ENCODE measurements around the gene FAM163B. TPM values are rescaled to one million over a fixed set of nuclear protein-coding genes. Genes with fewer than 3 reads are reported as not detected.

FAM163B gene
- polyA plus RNA-seq, 3 donors = 0.17 to 0.39 TPM; not detected in 1

DNA sequence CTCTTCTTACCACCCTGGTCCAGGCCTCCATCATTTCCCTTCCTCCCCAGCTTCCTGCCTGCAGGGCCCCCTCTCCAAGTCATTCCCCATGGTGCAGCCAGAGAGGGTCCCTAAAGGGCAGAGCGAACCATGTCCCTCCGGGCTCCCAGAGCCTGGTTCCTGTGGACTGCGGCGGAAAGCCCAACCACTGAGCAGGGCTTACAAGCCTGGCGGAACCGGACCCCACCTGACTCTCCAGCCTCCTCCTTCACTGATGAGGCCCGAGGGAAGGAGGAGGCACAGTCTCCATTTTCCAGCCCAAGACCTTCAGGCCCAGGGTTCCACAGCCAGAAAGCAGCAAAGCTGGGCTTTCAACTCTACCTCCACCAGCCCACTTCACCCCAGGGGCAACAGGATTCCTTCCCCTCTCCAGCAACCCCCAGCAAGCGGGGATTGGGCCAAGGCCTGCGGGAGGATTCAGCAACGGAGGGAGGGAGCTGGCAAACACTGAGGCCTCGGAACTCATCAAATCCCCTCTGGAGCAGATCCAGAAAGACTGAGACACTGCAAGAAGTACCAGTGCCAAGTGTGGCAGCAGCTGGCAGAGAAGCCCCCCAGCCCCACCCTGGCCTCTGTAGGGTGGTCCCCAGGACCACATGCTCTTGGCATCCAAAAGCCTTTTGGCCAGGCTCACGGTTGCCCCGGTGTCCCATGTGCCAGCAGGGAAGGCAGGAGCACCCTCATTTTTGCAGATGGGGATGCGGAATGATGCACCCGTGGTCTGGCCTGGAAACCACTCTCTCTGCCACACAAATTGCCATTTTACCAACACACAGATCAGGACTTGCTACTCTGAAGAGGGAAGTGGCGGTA lies 3.1 kb downstream of the FAM163B start:
- no peak for DNase-seq (ENCODE audit: extremely low read depth in 1 of 11, low read depth in 9 of 11, low spot score in 4 of 11)

DNA sequence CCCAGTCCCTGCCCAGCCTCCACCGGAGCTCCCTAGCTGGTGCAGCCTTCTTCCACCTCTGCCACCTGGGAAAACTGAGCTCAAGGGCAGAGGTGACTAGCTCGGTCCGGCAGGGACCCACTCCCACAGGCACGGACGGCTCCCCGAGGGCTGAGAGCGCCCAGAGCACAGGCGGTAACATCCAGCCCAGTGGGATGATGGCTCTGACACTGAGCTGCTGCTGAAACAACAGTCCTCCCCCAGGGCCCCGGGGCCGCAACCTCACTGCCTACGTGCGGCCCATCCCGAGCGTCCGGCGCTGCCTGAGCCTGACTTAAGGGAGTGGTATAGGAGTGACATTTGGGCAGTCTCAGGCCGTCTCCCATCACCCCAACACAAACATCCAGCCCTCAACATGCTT lies 3.7 kb downstream of the FAM163B start:
- DNase-seq (ENCODE audit: extremely low read depth in 1 of 11, low read depth in 9 of 11, low spot score in 4 of 11) = no peak

- DNase-seq (ENCODE audit: extremely low read depth in 1 of 11, low read depth in 9 of 11, low spot score in 4 of 11) = no peak
Measured at GRCh38 chr9:133604856-133605255, 4.3 kb downstream of the FAM163B start.

DNA sequence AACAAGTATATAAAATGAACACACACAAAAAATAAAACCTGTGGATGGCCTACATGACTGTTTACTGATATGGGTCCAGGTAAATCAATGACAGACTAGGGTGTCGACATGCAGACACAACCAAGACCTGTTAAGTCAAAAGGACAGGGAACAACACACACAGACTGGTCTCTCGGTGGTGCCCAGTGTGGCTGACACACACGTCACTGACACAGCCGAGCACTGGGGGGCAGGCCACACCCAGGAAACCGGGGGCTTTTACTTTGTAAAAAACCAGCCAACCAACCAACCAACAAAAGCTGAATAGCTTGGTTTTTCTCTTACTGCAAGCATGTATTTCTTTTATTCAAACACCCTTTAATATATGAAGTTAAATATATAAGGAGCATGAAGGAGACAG lies 5.0 kb downstream of the FAM163B start:
- no peak for DNase-seq (ENCODE audit: extremely low read depth in 1 of 11, low read depth in 9 of 11, low spot score in 4 of 11)

- no peak for DNase-seq (ENCODE audit: extremely low read depth in 1 of 11, low read depth in 9 of 11, low spot score in 4 of 11)
Measured at GRCh38 chr9:133603135-133603927, 5.9 kb downstream of the FAM163B start.

- no peak for DNase-seq (ENCODE audit: extremely low read depth in 1 of 11, low read depth in 9 of 11, low spot score in 4 of 11)
Measured at GRCh38 chr9:133602277-133602676, 6.9 kb downstream of the FAM163B start.

- no peak for DNase-seq (ENCODE audit: extremely low read depth in 1 of 11, low read depth in 9 of 11, low spot score in 4 of 11)
Measured at GRCh38 chr9:133601746-133602145, 7.4 kb downstream of the FAM163B start.

- no peak for DNase-seq (ENCODE audit: extremely low read depth in 1 of 11, low read depth in 9 of 11, low spot score in 4 of 11)
Measured at GRCh38 chr9:133600739-133601138, 8.4 kb downstream of the FAM163B start.

DNA sequence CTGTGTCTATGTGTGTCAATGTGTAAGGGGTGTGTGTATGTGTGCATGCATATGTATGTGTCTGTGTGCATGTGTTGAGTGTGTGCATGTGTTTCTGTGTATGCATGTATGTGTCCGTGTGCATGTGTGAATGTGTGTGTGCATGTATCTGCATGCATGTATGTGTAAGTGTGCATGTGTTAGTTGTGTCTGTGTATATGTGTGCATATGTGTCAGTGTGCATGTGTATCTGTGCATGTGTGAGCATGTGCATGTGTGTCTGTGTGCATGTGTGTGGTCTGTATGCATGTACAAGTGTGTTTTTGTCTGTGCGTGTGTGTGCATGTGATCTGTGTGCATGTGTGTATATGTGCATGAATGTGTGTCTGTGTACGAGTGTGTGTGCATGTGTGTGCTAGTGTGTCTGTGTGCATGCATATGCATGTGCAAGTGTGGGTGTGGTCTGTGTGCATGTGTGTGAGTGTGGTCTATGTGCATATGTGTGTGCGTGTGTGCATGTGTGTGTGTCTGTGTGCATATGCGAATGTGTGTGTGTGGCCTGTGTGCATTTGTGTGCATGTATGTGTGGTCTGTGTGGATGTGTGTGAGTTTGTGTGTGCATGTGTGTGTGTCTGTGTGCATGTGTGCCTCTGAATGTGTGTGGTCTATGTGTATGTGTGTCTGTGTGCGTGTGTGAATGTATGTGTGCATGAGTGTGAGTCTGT lies 9.6 kb downstream of the FAM163B start:
- no peak for DNase-seq (ENCODE audit: extremely low read depth in 1 of 11, low read depth in 9 of 11, low spot score in 4 of 11)

DNA sequence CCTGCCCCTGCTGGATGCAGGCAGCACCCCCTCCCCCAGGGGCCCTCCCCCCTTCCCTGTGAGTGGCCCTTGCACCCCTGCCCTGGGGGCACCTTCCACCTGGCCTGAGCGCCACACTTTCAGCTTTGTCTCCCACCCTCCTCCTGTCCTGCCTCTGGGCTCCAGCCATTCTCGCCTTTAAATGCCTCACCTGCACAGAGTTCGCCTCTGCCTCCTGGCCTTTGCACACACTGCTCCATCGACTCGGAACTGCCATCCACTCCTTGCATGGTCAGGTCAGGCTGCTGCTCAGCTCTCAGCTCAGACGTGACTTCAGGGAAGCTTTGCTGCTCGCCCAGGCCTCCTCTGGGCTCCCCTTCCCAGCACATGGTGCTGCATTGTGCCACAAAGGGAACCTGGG lies 10.2 kb downstream of the FAM163B start:
- no peak for DNase-seq (ENCODE audit: extremely low read depth in 1 of 11, low read depth in 9 of 11, low spot score in 4 of 11)

DNA sequence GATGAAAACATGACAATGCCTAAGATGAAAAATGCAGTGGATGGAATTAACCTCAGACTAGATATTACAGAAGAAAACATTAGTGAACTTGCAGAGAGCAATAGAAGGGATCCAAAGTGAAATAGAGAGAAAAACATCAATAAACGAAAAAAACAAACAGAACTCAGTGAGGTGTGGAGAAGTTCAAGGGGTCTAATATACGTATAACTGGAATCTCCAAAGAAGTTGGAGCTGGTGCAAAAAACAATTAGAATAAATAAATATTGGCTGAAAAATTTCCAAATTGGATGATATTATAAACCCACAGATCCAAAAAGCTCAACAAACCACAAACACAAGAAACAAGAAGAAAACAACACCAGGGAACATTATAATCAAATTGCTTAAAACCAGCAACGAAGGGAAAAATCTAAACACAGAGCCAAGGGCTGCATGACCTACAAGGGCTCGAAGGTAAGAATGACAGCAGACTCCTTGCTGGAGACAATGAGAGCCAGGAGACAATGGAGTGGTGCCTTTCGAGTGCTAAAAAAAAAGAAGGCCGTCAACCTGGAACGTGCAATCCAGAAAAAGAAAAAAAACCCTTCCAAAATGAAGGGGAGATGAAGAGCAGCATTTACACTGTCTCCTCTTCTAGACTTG lies 11.8 kb downstream of the FAM163B start:
- no peak for DNase-seq (ENCODE audit: extremely low read depth in 1 of 11, low read depth in 9 of 11, low spot score in 4 of 11)

GRCh38 chr9:133595910-133596309 lies 13.3 kb downstream of the FAM163B start:
- no peak for DNase-seq (ENCODE audit: extremely low read depth in 1 of 11, low read depth in 9 of 11, low spot score in 4 of 11)

GRCh38 chr9:133594310-133594709 lies 14.9 kb downstream of the FAM163B start:
- DNase-seq (ENCODE audit: extremely low read depth in 1 of 11, low read depth in 9 of 11, low spot score in 4 of 11) = no peak

DNA sequence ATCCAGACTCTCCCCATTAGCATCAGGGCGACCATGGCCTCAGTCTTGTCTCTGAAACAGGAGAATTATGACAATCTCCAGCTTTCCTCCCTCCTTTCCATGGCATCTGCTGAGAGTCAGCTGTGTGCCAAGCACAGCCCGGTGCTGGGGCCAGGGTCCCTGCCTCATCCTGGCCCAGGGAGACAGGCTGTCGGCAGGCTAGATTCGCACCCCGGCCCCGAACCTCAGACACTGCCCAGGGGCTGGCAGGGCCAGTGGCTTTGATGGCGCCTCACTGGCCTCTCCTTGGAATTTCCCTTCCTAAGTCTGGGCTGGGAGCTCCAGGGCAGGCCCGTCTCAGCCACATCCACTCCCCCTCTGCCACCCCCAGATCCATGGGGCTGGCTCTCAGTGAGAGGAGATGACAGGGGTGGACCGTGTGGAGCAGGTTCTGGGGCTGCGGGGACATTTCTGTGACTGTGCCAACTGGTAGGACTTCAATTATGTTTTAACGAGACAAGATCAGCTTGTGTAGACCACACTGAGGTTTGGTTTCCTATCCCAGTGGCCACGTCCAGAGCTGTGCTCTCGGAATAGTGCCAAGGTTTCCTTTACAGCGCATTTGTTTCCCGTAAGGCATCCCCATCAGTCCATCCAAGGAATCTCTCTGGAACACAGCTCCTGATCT lies 15.5 kb downstream of the FAM163B start:
- DNase-seq (ENCODE audit: extremely low read depth in 1 of 11, low read depth in 9 of 11, low spot score in 4 of 11) = no peak

GRCh38 chr9:133592731-133593409 lies 16.3 kb downstream of the FAM163B start:
- DNase-seq (ENCODE audit: extremely low read depth in 1 of 11, low read depth in 9 of 11, low spot score in 4 of 11) = no peak

DNA sequence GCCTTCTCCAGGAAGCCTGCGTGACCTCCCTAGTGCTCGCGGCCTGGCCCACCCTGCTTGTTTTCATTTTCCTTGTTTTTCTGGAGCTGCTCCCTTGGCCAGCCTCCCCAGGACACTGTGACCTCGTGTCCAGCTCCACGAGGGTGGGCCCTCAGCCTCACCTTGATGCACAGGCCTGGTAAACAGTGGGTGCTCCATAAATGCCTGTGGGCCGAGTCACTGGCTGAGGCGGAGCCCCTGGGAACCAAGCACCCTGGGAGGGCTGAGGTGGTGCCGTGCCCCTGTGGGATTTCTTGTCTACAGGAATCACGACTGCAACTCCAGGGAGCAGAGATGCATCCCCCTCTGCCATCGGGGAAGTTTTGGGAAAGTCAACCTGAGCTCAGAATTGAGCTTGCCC lies 17.2 kb downstream of the FAM163B start:
- no peak for DNase-seq (ENCODE audit: extremely low read depth in 1 of 11, low read depth in 9 of 11, low spot score in 4 of 11)

DNA sequence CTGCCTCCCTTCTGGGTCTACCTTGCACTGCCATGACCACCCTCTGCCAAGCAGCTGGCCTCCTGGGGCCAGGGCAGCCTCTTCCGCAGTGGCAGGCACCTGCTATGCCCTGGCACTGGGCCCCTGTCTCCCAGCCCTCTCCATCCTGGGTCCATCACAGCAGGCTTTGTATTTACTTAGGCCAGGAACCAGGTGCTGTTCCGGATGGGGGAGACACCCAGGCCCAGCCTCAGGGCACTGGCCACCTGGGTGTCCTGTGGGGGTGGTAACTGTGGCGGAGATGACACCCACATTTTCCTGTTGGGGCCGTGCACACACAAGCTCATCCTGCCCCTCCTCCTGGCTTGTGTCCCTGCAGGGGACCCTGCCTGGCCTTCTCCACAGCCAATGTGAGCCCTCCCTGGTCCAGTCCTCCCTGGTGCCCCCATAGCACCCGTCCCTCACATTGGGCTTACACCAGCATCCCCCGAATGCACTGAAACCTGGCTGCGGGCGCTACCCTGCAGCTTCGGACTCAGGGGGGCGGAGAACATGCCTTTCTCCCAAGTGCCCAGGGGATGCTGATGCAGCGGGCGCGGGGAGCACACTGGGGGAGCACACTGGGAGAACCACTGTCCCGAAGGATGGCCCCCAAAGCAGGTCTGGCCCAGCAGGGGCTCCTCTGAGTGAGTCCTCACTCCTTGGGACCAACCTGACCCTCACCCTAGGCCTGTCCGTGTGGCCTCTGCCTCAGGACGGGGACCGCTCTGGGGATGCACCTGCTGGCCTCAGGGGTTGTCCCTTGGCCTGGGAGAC lies 17.9 kb downstream of the FAM163B start:
- no peak for DNase-seq (ENCODE audit: extremely low read depth in 1 of 11, low read depth in 9 of 11, low spot score in 4 of 11)
